ENCODE results near the gene MRFAP1L1.

DNA sequence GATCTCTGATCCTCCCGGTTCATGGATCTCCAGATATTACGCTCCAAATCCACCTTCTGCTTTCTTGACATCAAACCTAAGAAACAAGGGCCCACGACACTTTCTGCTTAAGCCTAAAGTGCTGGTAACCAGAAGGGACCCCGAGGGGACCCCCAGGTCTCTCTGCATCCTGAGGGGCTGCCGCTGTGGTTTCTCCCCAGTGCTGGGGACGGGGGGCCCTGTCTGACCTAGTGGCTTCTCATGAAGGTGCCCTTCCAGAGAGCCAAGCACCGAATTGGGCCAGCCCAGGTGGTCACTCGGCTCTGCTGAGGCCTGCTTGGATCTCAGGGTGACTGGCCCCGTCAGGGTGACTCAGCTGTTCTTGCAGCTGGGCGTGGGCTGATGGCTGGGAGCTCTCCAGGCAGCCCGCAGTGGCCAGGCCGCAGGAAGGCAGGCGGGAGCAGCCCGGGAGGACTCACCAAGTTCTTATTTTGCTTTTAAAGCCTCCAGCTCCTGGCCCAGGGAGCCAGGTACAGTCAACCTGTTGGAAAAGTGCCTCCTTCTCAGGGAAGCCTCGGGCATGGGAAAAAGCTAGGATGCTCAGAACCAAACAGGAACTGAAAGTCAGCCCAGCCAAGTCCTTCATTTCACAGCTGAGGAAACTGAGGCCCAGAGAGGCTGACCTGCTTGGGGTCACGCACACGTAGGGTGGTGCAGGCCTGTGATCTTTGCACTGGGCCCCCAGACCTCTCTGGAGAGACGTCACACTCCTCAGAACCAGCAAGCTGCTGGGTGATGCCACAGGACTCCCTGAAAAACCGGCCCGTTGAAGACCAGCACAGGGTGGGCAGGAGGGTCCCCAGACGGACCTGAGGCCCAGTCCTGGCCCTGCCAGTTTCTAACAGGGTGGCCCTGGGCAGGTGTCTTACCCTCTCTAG lies 23.0 kb upstream of the MRFAP1L1 start:
- TF ChIP-seq ATF3 (IDR thresholded peaks at IDR 0.05; ENCODE audit: borderline replicate concordance, extremely low read depth, low read depth, low read length) (no peak), POLR2AphosphoS5 (IDR thresholded peaks at IDR 0.05; ENCODE audit: low read length) (no peak), GABPA (IDR thresholded peaks at IDR 0.05; ENCODE audit: low read depth) (no peak), RAD21 (IDR thresholded peaks at IDR 0.05; ENCODE audit: insufficient read depth, low read depth, low read length) (no peak), EP300 (IDR thresholded peaks at IDR 0.05; ENCODE audit: borderline replicate concordance in 1 of 2, control insufficient read depth in 1 of 2, low read depth in 2 of 2, low read length in 2 of 2) (no peak), HDAC2 (IDR thresholded peaks at IDR 0.05) (no peak), SPI1 (IDR thresholded peaks at IDR 0.05; ENCODE audit: borderline replicate concordance, insufficient read depth, low read depth, low read length) (peak; percentile 9; the same call in 1 of the 2 replicates), CTCF (IDR thresholded peaks at IDR 0.05 in 2 of 3, conservative IDR thresholded peaks at IDR 0.05 in 1 of 3; ENCODE audit: control insufficient read depth in 2 of 3, extremely low read depth in 1 of 3, insufficient read depth in 1 of 3, low read depth in 3 of 3, low read length in 3 of 3) (no peak), RELB (IDR thresholded peaks at IDR 0.05; ENCODE audit: low read depth) (no peak), ETV6 (conservative IDR thresholded peaks at IDR 0.05 in 1 of 2, IDR thresholded peaks at IDR 0.05 in 1 of 2; ENCODE audit: borderline replicate concordance in 1 of 2, low read depth in 1 of 2) (no peak), LARP7 (IDR thresholded peaks at IDR 0.05) (no peak)
- TF ChIP-seq, protein P1, sequence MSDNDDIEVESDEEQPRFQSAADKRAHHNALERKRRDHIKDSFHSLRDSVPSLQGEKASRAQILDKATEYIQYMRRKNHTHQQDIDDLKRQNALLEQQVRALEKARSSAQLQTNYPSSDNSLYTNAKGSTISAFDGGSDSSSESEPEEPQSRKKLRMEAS (IDR thresholded peaks at IDR 0.05; ENCODE audit: low read depth, low read length) = no peak

All from GM12878 (cell line).